HUES6 (cell line): Measurements from ENCODE around the gene PAIP2B.

Experiments
- H3K27ac ChIP-seq: 2 replicates; pipeline ENCODE4 v1.7.0; 2013; ENCODE audit warnings: low read depth, mild to moderate bottlenecking, low read length, inconsistent platforms
- H3K27me3 ChIP-seq: 2 replicates; pipeline ENCODE4 v1.6.1; 2013; ENCODE audit warnings: low read length; ENCODE audit not compliant: control insufficient read depth, insufficient read depth
- H3K36me3 ChIP-seq: 2 replicates; pipeline ENCODE4 v1.6.1; 2013; ENCODE audit warnings: low read length; ENCODE audit not compliant: control insufficient read depth, insufficient read depth
- H3K4me1 ChIP-seq: 2 replicates; pipeline ENCODE4 v1.6.1; 2013; ENCODE audit warnings: low read length; ENCODE audit not compliant: control insufficient read depth, insufficient read depth
- H3K4me3 ChIP-seq: 2 replicates; pipeline ENCODE4 v1.5.1; 2013; ENCODE audit warnings: low read depth, low read length
- H3K9ac ChIP-seq: one replicate; pipeline ENCODE4 v1.6.1; 2013; ENCODE audit warnings: mild to moderate bottlenecking, low read length
- H3K9me3 ChIP-seq: 2 replicates; pipeline ENCODE4 v1.6.1; 2013; ENCODE audit warnings: low read depth, low read length; ENCODE audit not compliant: control insufficient read depth, insufficient read depth

PAIP2B gene

DNA sequence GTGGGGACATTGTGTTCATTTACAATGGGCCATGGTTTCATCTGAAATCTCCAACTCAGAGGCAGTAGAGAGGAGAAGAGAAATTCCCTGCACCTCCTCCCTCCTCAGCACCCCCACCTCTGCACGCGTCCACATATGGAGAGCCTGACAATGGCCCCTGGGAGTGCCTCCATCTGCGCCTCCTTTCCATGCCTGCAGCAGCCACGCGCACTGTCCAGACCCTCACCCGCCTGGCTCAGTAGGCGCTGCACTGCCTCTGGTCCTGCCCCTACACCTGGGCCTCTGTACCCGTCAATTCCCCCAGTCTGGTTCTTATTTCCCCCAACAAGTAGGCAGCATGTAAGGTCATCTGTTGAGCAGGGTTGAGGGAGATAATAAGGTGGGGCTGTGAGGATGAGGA is 72.6 kb downstream of the PAIP2B start:
- Histone ChIP-seq H3K27me3 (peaks cover 2% of the 10 kb centered on the region; the same call in 1 of the 2 replicates), H3K9ac (no peak overlapping the region), H3K4me3 (no peak overlapping the region), H3K27ac (no peak overlapping the region), H3K36me3 (peaks cover 13% of the 10 kb centered on the region), H3K4me1 (peaks cover 15% of the 10 kb centered on the region), H3K9me3 (no peaks in the 10 kb centered on the region)

- Histone ChIP-seq H3K9me3 (no peaks in the 10 kb centered on the region), H3K9ac (no peak overlapping the region), H3K27ac (no peak overlapping the region)
These were observed 73.2 kb downstream of the PAIP2B start for GRCh38 chr2:71153585-71154224.

DNA sequence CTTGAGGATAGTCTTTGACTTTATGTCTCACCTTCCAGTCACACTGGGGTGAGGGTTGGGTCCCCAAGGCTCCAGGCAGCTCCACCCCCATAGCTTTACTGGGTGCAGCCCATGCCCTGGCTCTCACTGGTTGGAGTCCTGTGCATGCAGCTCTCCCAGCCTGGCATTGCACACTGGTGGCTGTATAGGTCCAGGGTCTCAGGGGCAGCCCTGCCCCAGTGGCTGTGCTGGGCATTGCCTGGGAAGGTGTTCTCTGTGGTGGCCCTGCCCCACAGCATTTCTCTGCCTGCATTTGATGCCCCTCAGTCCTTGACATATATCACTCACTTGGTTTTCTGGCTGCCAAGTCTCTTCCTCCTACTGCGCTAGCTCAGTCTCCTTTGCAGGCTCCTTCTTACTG is 75.3 kb downstream of the PAIP2B start:
- Histone ChIP-seq H3K27ac (no peak overlapping the region), H3K27me3 (peaks cover 2% of the 10 kb centered on the region; the same call in 1 of the 2 replicates), H3K4me3 (no peak overlapping the region), H3K9me3 (no peaks in the 10 kb centered on the region), H3K36me3 (peaks cover 39% of the 10 kb centered on the region), H3K4me1 (peaks cover 8% of the 10 kb centered on the region), H3K9ac (no peak overlapping the region)

More at GRCh38 chr2:71153585-71154224, 73.2 kb downstream of the PAIP2B start:
- Histone ChIP-seq H3K36me3 (peaks cover 19% of the 10 kb centered on the region), H3K4me3 (no peak overlapping the region), H3K4me1 (peaks cover 15% of the 10 kb centered on the region), H3K27me3 (peaks cover 2% of the 10 kb centered on the region; the same call in 1 of the 2 replicates)

DNA sequence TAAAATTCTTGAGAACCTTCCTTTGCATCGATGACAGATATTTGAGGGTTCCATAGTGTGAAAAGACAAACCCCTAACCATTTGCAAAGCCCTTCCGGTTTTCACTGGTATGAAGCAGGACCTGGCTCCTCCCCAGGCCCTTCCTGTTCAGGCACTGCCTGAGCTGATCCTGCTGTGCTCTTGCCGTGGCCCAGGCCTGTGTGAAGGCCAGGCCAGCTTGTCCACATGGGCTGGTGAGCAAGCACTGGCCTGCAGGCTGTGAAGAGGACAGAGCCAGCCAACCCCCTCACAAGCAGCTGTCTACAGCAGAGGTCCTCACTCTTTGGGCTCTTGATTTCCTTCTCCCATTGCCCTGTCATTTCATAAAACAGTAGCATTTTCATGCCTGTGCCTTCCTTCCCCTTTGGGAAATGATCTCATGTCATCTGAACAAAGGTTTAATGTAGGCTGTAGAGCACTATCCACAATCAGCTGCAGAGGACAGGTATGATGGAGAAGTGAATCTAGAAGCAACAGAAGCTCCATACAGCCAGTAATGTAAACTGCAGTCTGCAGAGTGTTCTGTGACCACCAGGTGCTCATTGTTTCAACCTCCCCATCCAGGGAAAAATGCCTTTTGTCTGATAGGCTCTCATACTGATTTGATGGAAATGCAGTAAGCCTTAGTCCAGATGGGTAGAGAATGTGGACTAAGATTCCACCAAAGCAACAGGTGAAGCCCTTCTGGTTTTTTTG is 76.7 kb downstream of the PAIP2B start:
- Histone ChIP-seq H3K27ac (no peak overlapping the region), H3K9me3 (no peaks in the 10 kb centered on the region), H3K4me1 (no peaks in the 10 kb centered on the region), H3K27me3 (no peaks in the 10 kb centered on the region), H3K4me3 (no peak overlapping the region), H3K36me3 (peaks cover 50% of the 10 kb centered on the region), H3K9ac (no peak overlapping the region)

DNA sequence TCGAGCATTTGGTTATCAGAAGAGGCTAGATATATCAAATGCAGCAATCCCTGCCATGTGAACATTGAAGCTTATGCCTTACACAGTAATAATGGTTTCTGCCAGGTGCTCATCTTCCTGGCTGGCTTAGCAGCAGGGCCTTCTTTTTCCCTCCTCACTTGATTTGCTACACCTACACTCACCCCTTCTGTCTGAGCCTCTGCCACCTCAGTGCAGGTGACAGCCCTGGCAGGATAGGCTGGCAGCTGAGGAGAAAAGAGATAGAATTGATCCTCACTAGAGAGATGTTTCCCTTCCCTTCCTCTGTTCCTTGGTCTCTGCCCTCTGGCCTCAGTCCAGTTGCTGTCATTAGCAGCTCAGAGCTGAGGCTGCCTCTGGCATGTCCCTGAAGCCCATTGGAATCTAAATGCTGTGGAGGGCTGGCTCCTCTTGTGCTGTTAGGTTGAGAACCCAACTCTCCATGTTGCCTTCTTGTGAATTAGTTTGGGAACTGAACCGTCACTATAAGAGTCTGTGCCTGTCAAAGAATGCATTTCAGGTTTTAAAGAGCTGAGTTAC is 78.3 kb downstream of the PAIP2B start:
- Histone ChIP-seq H3K36me3 (peaks cover 67% of the 10 kb centered on the region), H3K27me3 (no peaks in the 10 kb centered on the region), H3K4me3 (no peak overlapping the region), H3K9ac (no peak overlapping the region), H3K27ac (no peak overlapping the region), H3K4me1 (no peaks in the 10 kb centered on the region), H3K9me3 (no peaks in the 10 kb centered on the region)

- H3K36me3 ChIP-seq, result peaks cover 95% of the 10 kb centered on the region
- H3K27ac ChIP-seq, result no peak overlapping the region
These were observed 83.1 kb downstream of the PAIP2B start for GRCh38 chr2:71143782-71144181.

GRCh38 chr2:71136174-71136573 is 90.7 kb downstream of the PAIP2B start:
- no peak overlapping the region for H3K9ac ChIP-seq
- H3K27ac ChIP-seq, result no peak overlapping the region
- H3K9me3 ChIP-seq, result no peaks in the 10 kb centered on the region
- H3K27me3 ChIP-seq, result no peaks in the 10 kb centered on the region
- H3K36me3 ChIP-seq, result peaks cover 85% of the 10 kb centered on the region
- 0 out of 2 replicates have a peak, but pooled peaks cover 3% of the 10 kb centered on the region for H3K4me1 ChIP-seq
- H3K4me3 ChIP-seq, result no peak overlapping the region

More at GRCh38 chr2:71143782-71144181, 83.1 kb downstream of the PAIP2B start:
- no peak overlapping the region for H3K4me3 ChIP-seq
- H3K4me1 ChIP-seq, result no peaks in the 10 kb centered on the region
- H3K9me3 ChIP-seq, result no peaks in the 10 kb centered on the region
- H3K9ac ChIP-seq, result no peak overlapping the region
- no peaks in the 10 kb centered on the region for H3K27me3 ChIP-seq

- H3K9me3 ChIP-seq, result no peaks in the 10 kb centered on the region
- H3K27ac ChIP-seq, result no peak overlapping the region
- no peak overlapping the region for H3K9ac ChIP-seq
- H3K4me1 ChIP-seq, result peaks cover 4% of the 10 kb centered on the region; the same call in 1 of the 2 replicates
- H3K27me3 ChIP-seq, result no peaks in the 10 kb centered on the region
- H3K4me3 ChIP-seq, result no peak overlapping the region
- peaks cover 61% of the 10 kb centered on the region for H3K36me3 ChIP-seq
These were observed 93.3 kb downstream of the PAIP2B start for GRCh38 chr2:71133603-71134002.
